H9 (cell line): ENCODE measurements around the gene SLC16A14. TPM values are rescaled to one million over a fixed set of nuclear protein-coding genes. Genes with fewer than 3 reads are reported as not detected.

Experiments
- DNase-seq: peaks from one replicate; pipeline ENCODE4 v3.0.0-alpha.2; 2017
- H2AFZ ChIP-seq: one replicate; pipeline ENCODE4 v1.6.1; 2013; ENCODE audit warnings: mild to moderate bottlenecking, low read length, control low read depth, moderate library complexity
- H2AK5ac ChIP-seq: 2 replicates; pipeline ENCODE4 v1.6.1; 2013; ENCODE audit warnings: low read length, control low read depth, mixed read lengths; ENCODE audit not compliant: insufficient read length
- H2BK120ac ChIP-seq: one replicate; pipeline ENCODE4 v1.6.1; 2013; ENCODE audit warnings: low read depth, mild to moderate bottlenecking, low read length, control low read depth, inconsistent platforms; ENCODE audit not compliant: poor library complexity, severe bottlenecking
- H2BK12ac ChIP-seq: 2 replicates; pipeline ENCODE4 v1.6.1; 2013; ENCODE audit warnings: low read length, control low read depth, mixed read lengths, low read depth; ENCODE audit not compliant: insufficient read length
- H2BK15ac ChIP-seq: 2 replicates; pipeline ENCODE4 v1.6.1; 2013; ENCODE audit warnings: low read depth, low read length, control low read depth
- H2BK20ac ChIP-seq: one replicate; pipeline ENCODE4 v1.6.1; 2013; ENCODE audit warnings: low read depth, mild to moderate bottlenecking, low read length, control low read depth, inconsistent platforms; ENCODE audit not compliant: poor library complexity, severe bottlenecking
- H2BK5ac ChIP-seq: 2 replicates; pipeline ENCODE4 v1.6.1; 2013; ENCODE audit warnings: low read length, control low read depth, mixed read lengths; ENCODE audit not compliant: insufficient read length
- H3K14ac ChIP-seq: 2 replicates; pipeline ENCODE4 v1.6.1; 2013; ENCODE audit warnings: low read length, control low read depth; ENCODE audit not compliant: insufficient read depth
- H3K18ac ChIP-seq: 2 replicates; pipeline ENCODE4 v1.6.1; 2013; ENCODE audit warnings: low read depth, mild to moderate bottlenecking, mixed read lengths, low read length, control low read depth; ENCODE audit not compliant: insufficient read length
- H3K23ac ChIP-seq: 2 replicates; pipeline ENCODE4 v1.6.1; 2013; ENCODE audit warnings: low read length, control low read depth, mixed read lengths, low read depth; ENCODE audit not compliant: insufficient read length
- H3K23me2 ChIP-seq: 2 replicates; pipeline ENCODE4 v1.6.1; 2013; ENCODE audit warnings: low read depth, mild to moderate bottlenecking, mixed read lengths, low read length, control low read depth; ENCODE audit not compliant: insufficient read length, poor library complexity, severe bottlenecking
- H3K27ac ChIP-seq: 2 replicates; pipeline ENCODE4 v1.5.1; 2013; ENCODE audit warnings: low read length, control low read depth, mixed read lengths, low read depth; ENCODE audit not compliant: insufficient read length
- H3K27me3 ChIP-seq: 2 replicates; pipeline ENCODE4 v1.6.1; 2013; ENCODE audit warnings: low read length, control low read depth, inconsistent platforms; ENCODE audit not compliant: insufficient read depth
- H3K4ac ChIP-seq: 2 replicates; pipeline ENCODE4 v1.6.1; 2013; ENCODE audit warnings: low read depth, mild to moderate bottlenecking, control low read depth, inconsistent platforms, low read length, moderate library complexity
- H3K4me1 ChIP-seq: 2 replicates; pipeline ENCODE4 v1.6.1; 2013; ENCODE audit warnings: low read length, control low read depth, inconsistent platforms; ENCODE audit not compliant: insufficient read depth
- H3K4me2 ChIP-seq: 2 replicates; pipeline ENCODE4 v1.6.1; 2013; ENCODE audit warnings: low read length, control low read depth, mixed read lengths; ENCODE audit not compliant: insufficient read length, insufficient read depth
- H3K56ac ChIP-seq: 2 replicates; pipeline ENCODE4 v1.6.1; 2013; ENCODE audit warnings: low read depth, mild to moderate bottlenecking, mixed read lengths, low read length, control low read depth; ENCODE audit not compliant: insufficient read length
- H3K79me1 ChIP-seq: 2 replicates; pipeline ENCODE4 v1.6.1; 2013; ENCODE audit warnings: low read depth, mild to moderate bottlenecking, moderate library complexity, low read length, control low read depth, inconsistent platforms; ENCODE audit not compliant: insufficient read depth, poor library complexity, severe bottlenecking
- H3K79me2 ChIP-seq: 2 replicates; pipeline ENCODE4 v1.6.1; 2013; ENCODE audit warnings: low read length, control low read depth, inconsistent platforms; ENCODE audit not compliant: insufficient read depth
- H3K9ac ChIP-seq: 2 replicates; pipeline ENCODE4 v1.6.1; 2013; ENCODE audit warnings: low read length, control low read depth, mixed read lengths; ENCODE audit not compliant: insufficient read length; ENCODE audit errors: extremely low read depth
- H3K9me3 ChIP-seq: one replicate; pipeline ENCODE4 v1.6.1; 2013; ENCODE audit warnings: low read depth, low read length, inconsistent platforms; ENCODE audit not compliant: control insufficient read depth
- H3T11ph ChIP-seq: one replicate; pipeline ENCODE4 v1.6.1; 2013; ENCODE audit warnings: mild to moderate bottlenecking, low read length, control low read depth, inconsistent platforms
- H4K20me1 ChIP-seq: one replicate; pipeline ENCODE4 v1.6.1; 2013; ENCODE audit not compliant: control insufficient read depth, insufficient read length, insufficient read depth
- H4K5ac ChIP-seq: 2 replicates; pipeline ENCODE4 v1.6.1; 2013; ENCODE audit warnings: low read depth, mild to moderate bottlenecking, mixed read lengths, low read length, control low read depth; ENCODE audit not compliant: insufficient read length
- H4K8ac ChIP-seq: replicated peaks from 2 replicates; pipeline ENCODE4 v1.6.1; 2013; ENCODE audit warnings: low read length, control low read depth, mixed read lengths, low read depth; ENCODE audit not compliant: insufficient read length
- H4K91ac ChIP-seq: 2 replicates; pipeline ENCODE4 v1.6.1; 2013; ENCODE audit warnings: low read depth, mild to moderate bottlenecking, moderate library complexity, mixed read lengths, low read length, control low read depth; ENCODE audit not compliant: insufficient read length
- H3K27ac Mint-ChIP-seq, 3 experiments: 2 replicates in 2 of 3; 3 replicates in 1 of 3; pipeline ENCODE4 v1.8.0; 2020 to 2021; ENCODE audit warnings: mixed read lengths in 3 of 3, mild to moderate bottlenecking in 1 of 3, moderate library complexity in 1 of 3
- H3K27me3 Mint-ChIP-seq: 2 replicates; pipeline ENCODE4 v1.8.0; 2021; ENCODE audit warnings: low read depth, mild to moderate bottlenecking, moderate library complexity, mixed read lengths
- H3K36me3 Mint-ChIP-seq, 3 experiments: 2 replicates in 2 of 3; 3 replicates in 1 of 3; pipeline ENCODE4 v1.8.0; 2020 to 2021; ENCODE audit warnings: low read depth in 3 of 3, mixed read lengths in 3 of 3; ENCODE audit not compliant: insufficient read depth in 1 of 3
- H3K4me1 Mint-ChIP-seq, 2 experiments: 2 replicates each; pipeline ENCODE4 v1.8.0; 2020; ENCODE audit warnings: mixed read lengths in 2 of 2
- H3K4me3 Mint-ChIP-seq, 2 experiments: 2 replicates in 1 of 2; 3 replicates in 1 of 2; pipeline ENCODE4 v1.8.0; 2020 to 2021; ENCODE audit warnings: mild to moderate bottlenecking in 2 of 2, mixed read lengths in 2 of 2, moderate library complexity in 1 of 2
- H3K9me3 Mint-ChIP-seq, 2 experiments: 2 replicates in 1 of 2; 3 replicates in 1 of 2; pipeline ENCODE4 v1.8.0; 2020; ENCODE audit warnings: mild to moderate bottlenecking in 2 of 2, mixed read lengths in 2 of 2, moderate library complexity in 1 of 2
- WGBS: extraction: QIAGEN DNeasy Blood & Tissue Kit; methylation state at CpG from one replicate; pipeline ENCODE4 v1.1.7; 2013; ENCODE audit warnings: missing lambda C conversion rate, low lambda C conversion rate, mixed read lengths; ENCODE audit not compliant: insufficient read length; ENCODE audit errors: extremely low coverage; 5-methylcytosine and 5-hydroxymethylcytosine counted together
- total RNA-seq: library from RNA; stranded (reverse); gene quantifications from 2 replicates; pipeline ENCODE4 v1.2.1, GENCODE V29; 2021
- TF ChIP-seq, protein P1 (sequence below): fragments of 200-600 bp; sonication (generic); conservative IDR thresholded peaks from 3 replicates; pipeline ENCODE4 v1.8.0; 2021; ENCODE audit warnings: antibody characterized with exemption, mild to moderate bottlenecking

The SLC16A14 gene
- total RNA-seq, 1 experiment from 2014 or later: 0.61 TPM

GRCh38 chr2:230043461-230043860 is 25.3 kb downstream of the SLC16A14 start:
- no peaks in the 10 kb centered on the region for H3K79me1 ChIP-seq
- H3K27ac Mint-ChIP-seq: no peak overlapping the region
- H3K9me3 ChIP-seq: no peaks in the 10 kb centered on the region
- peaks cover 0 to 4% (median 4%) of the 10 kb centered on the region in 3 experiments; a peak in 2 of 7 replicates for H3K36me3 Mint-ChIP-seq
- H3K79me2 ChIP-seq: no peaks in the 10 kb centered on the region
- H3K23ac ChIP-seq: no peak overlapping the region
- no CpG with 5 or more reads among the region's 2 CpGs for WGBS
- no peak overlapping the region for H3K18ac ChIP-seq
- DNase-seq: no peak
- no peak overlapping the region for H2BK15ac ChIP-seq
- no peaks in the 10 kb centered on the region for H3K4me1 ChIP-seq
- no peak overlapping the region for H3K4me2 ChIP-seq
- H3K4me1 Mint-ChIP-seq: peaks cover 2 to 8% of the 10 kb centered on the region in 2 experiments; a peak in 3 of 4 replicates
- no peak overlapping the region for H4K5ac ChIP-seq
- no peak overlapping the region for H2AK5ac ChIP-seq
- no peak overlapping the region for H3T11ph ChIP-seq
- no peak overlapping the region for H2BK20ac ChIP-seq
- H3K27me3 Mint-ChIP-seq: no peaks in the 10 kb centered on the region
- no peak overlapping the region for H3K9ac ChIP-seq
- no peak overlapping the region for H4K91ac ChIP-seq
- no peak overlapping the region for H3K4me3 Mint-ChIP-seq
- H4K20me1 ChIP-seq: no peaks in the 10 kb centered on the region
- no peaks in the 10 kb centered on the region for H3K23me2 ChIP-seq
- no peaks in the 10 kb centered on the region for H3K9me3 Mint-ChIP-seq
- no peaks in the 10 kb centered on the region for H3K27me3 ChIP-seq
- no peak overlapping the region for H3K14ac ChIP-seq
- no peak overlapping the region for H2BK5ac ChIP-seq
- H2BK12ac ChIP-seq: no peak overlapping the region
- no peak overlapping the region for H2AFZ ChIP-seq
- H3K4ac ChIP-seq: no peak overlapping the region
- no peak overlapping the region for H2BK120ac ChIP-seq
- no peak overlapping the region for H3K27ac ChIP-seq
- no peak overlapping the region for H3K56ac ChIP-seq
- no peak overlapping the region for H4K8ac ChIP-seq
- TF ChIP-seq, protein P1, sequence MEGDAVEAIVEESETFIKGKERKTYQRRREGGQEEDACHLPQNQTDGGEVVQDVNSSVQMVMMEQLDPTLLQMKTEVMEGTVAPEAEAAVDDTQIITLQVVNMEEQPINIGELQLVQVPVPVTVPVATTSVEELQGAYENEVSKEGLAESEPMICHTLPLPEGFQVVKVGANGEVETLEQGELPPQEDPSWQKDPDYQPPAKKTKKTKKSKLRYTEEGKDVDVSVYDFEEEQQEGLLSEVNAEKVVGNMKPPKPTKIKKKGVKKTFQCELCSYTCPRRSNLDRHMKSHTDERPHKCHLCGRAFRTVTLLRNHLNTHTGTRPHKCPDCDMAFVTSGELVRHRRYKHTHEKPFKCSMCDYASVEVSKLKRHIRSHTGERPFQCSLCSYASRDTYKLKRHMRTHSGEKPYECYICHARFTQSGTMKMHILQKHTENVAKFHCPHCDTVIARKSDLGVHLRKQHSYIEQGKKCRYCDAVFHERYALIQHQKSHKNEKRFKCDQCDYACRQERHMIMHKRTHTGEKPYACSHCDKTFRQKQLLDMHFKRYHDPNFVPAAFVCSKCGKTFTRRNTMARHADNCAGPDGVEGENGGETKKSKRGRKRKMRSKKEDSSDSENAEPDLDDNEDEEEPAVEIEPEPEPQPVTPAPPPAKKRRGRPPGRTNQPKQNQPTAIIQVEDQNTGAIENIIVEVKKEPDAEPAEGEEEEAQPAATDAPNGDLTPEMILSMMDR: no peak
